Right lobe of liver (tissue), 6 donors: ENCODE data around the gene LYPLAL1. TPM values are rescaled to one million over a fixed set of nuclear protein-coding genes. Genes with fewer than 3 reads are reported as not detected.
A peak's percentile ranks its signal among the peaks of the same experiment; 100 is the strongest.

ENCODE experiments used
- ATAC-seq, 4 donors: fragments of 200-7000 bp; cut with Tn5 transposase; one replicate each; pipeline ENCODE4 v1.9.1; 2020; ENCODE audit warnings: mild to moderate bottlenecking in 4 of 4, moderate library complexity in 4 of 4
- DNase-seq, 3 donors: peaks; one replicate each; pipeline ENCODE4 v3.0.0-alpha.2; 2020
- H3K27ac ChIP-seq, 3 donors: fragments of 200-600 bp; one replicate each; pipeline ENCODE4 v1.8.0; 2022
- H3K27me3 ChIP-seq, 2 donors: fragments of 200-600 bp; one replicate each; pipeline ENCODE4 v1.8.0; 2022
- H3K36me3 ChIP-seq, 4 donors: fragments of 200-600 bp; sonication (generic) in 1 of 4; one replicate each; pipeline versions ENCODE4 v1.5.1 to v1.8.0; 2017 to 2022; ENCODE audit warnings: control low read depth in 1 of 4
- H3K4me1 ChIP-seq, 4 donors: fragments of 200-600 bp; sonication (generic) in 1 of 4; one replicate each; pipeline versions ENCODE4 v1.5.1 to v1.8.0; 2017 to 2022; ENCODE audit warnings: control low read depth in 1 of 4
- H3K4me3 ChIP-seq, 3 donors: fragments of 200-600 bp; one replicate each; pipeline ENCODE4 v1.8.0; 2022
- H3K9me3 ChIP-seq, 4 donors: fragments of 200-600 bp; sonication (generic) in 1 of 4; one replicate each; pipeline versions ENCODE4 v1.5.1 to v1.8.0; 2017 to 2022; ENCODE audit warnings: control low read depth in 1 of 4
- POLR2A ChIP-seq: fragments of 450-650 bp; IDR thresholded peaks from one replicate; pipeline ENCODE4 v1.6.1; 2017; ENCODE audit warnings: antibody characterized with exemption, mild to moderate bottlenecking
- WGBS: methylation state at CpG from one replicate; pipeline ENCODE4 v1.1.6; 2018; ENCODE audit warnings: low coverage, low lambda C conversion rate; ENCODE audit not compliant: insufficient coverage; ENCODE audit errors: missing lambda C conversion rate; 5-methylcytosine and 5-hydroxymethylcytosine counted together
- intact Hi-C, 2 donors: fragments of 100-400 bp; cut with DNase I; formaldehyde crosslinking; loops; one replicate each; pipeline versions ENCODE4 v1.11.2 to v1.14.1; 2022
- total RNA-seq, 6 experiments: library from RNA; depleted of rRNA in 2 of 6; stranded (reverse); fragments of >200 nt in 2 of 6; fragmentation: NEBNext Ultra II Directional in 3 of 6; extraction: Animal tissue kit (Norgen Biotek cat#: 25700) in 3 of 6; gene quantifications; one replicate each; pipeline versions ENCODE4 v1.1.0 to v1.2.4, GENCODE V29; 2016 to 2023
- TF ChIP-seq, protein P1 (sequence below), 4 donors: fragments of 200-600 bp in 3 of 4; fragments of 450-650 bp in 1 of 4; IDR thresholded peaks; one replicate each; pipeline versions ENCODE4 v1.5.1 to v1.8.0; 2016 to 2022; ENCODE audit warnings: antibody characterized with exemption in 4 of 4, mild to moderate bottlenecking in 2 of 4
- donor health status: DM: no; HTN: yes; CAD: no.
- donor health status: DM: no; HTN: no; CAD: no.
- donor health status: DM: no; HTN: no; CAD: no.
- donor health status: DM: no; HTN: yes; CAD: no.
- donor health status: DM: no; HTN: yes; CAD: no.

Gene LYPLAL1
- total RNA-seq, 6 experiments from 2014 or later, result 16.5 to 33.6 (median 22.2) TPM

DNA sequence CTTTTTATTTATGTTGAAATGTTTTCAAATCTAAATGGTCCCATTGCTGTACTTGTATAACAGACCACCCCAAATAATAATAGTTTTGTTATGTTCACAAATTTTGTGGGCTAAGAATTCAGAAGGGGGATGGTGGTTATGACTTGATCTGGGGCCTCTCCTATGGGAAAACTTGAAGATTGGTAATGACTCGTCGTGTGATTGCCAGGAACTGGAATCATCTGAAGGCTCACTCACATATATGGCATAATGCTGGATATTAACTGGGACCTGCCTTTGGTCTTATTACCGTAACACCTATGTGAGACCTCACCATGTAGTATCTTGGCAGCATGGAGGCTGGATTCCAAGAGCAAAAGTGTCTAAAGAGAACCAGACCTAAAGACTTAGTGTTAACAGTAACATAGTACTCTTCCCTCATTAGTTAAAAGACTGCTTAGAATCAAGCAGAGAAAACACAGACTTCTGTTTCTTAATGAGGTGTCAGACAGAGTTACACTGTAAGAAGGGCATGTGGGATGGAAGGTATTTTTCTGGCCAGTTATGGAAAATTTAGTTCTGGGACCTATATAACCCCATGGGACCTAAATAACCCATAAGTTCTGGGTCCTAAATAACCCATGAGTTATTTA is 11.9 kb downstream of the LYPLAL1 start:
- Histone ChIP-seq H3K9me3 (no peaks in the 10 kb centered on the region), H3K4me3 (no peak overlapping the region), H3K27ac (no peak overlapping the region), H3K27me3 (no peaks in the 10 kb centered on the region), H3K4me1 (peaks cover 0 to 39% (median 8%) of the 10 kb centered on the region in 4 donors), H3K36me3 (no peaks in the 10 kb centered on the region)
- TF ChIP-seq, protein P1, sequence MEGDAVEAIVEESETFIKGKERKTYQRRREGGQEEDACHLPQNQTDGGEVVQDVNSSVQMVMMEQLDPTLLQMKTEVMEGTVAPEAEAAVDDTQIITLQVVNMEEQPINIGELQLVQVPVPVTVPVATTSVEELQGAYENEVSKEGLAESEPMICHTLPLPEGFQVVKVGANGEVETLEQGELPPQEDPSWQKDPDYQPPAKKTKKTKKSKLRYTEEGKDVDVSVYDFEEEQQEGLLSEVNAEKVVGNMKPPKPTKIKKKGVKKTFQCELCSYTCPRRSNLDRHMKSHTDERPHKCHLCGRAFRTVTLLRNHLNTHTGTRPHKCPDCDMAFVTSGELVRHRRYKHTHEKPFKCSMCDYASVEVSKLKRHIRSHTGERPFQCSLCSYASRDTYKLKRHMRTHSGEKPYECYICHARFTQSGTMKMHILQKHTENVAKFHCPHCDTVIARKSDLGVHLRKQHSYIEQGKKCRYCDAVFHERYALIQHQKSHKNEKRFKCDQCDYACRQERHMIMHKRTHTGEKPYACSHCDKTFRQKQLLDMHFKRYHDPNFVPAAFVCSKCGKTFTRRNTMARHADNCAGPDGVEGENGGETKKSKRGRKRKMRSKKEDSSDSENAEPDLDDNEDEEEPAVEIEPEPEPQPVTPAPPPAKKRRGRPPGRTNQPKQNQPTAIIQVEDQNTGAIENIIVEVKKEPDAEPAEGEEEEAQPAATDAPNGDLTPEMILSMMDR (IDR thresholded peaks at IDR 0.05), result no peak
- TF ChIP-seq POLR2A, result no peak
- 100% methylated on average over 2 of the region's 3 CpGs for WGBS
- no peak for ATAC-seq
- DNase-seq, result no peak
- intact Hi-C loops, result no loop called here

DNA sequence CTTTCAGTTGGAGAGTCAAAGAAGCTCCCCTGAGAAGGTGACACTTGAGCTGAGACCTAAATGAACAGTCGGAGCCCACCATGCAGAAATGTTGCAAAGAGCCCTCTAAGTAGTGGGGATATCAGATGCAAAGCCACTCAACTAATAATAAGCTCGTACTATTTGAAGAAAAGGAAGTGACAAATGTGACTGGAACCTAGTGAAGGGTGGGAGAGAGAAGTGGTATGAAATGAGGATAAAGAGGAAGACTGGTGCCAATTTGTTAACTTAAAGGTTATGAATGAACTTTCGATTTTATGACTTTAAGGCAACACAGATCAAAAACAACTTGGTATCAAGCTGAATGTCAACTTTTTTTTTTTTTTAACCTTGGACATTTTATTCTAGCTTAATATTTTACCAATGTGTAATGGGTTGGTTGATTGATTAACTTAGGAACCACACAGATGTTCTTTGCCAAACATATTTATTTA is 14.7 kb downstream of the LYPLAL1 start:
- H3K4me1 ChIP-seq, result peaks cover 0 to 32% (median 8%) of the 10 kb centered on the region in 4 donors
- H3K27ac ChIP-seq, result peak overlapping the region; percentile 81 to 85 (median 85)
- TF ChIP-seq, protein P1 (IDR thresholded peaks at IDR 0.05), result no peak
- no peak for TF ChIP-seq POLR2A
- DNase-seq, result no peak
- intact Hi-C loops, result no loop called here
- H3K36me3 ChIP-seq, result no peaks in the 10 kb centered on the region
- H3K27me3 ChIP-seq, result no peaks in the 10 kb centered on the region
- peak overlapping the region in 2 of 3 donors; percentile 10 to 14 for H3K4me3 ChIP-seq
- no peaks in the 10 kb centered on the region for H3K9me3 ChIP-seq
- ATAC-seq, result peak; percentile 75 to 90 (median 78)
- WGBS, result 17% methylated on average over 3 of the region's 3 CpGs

DNA sequence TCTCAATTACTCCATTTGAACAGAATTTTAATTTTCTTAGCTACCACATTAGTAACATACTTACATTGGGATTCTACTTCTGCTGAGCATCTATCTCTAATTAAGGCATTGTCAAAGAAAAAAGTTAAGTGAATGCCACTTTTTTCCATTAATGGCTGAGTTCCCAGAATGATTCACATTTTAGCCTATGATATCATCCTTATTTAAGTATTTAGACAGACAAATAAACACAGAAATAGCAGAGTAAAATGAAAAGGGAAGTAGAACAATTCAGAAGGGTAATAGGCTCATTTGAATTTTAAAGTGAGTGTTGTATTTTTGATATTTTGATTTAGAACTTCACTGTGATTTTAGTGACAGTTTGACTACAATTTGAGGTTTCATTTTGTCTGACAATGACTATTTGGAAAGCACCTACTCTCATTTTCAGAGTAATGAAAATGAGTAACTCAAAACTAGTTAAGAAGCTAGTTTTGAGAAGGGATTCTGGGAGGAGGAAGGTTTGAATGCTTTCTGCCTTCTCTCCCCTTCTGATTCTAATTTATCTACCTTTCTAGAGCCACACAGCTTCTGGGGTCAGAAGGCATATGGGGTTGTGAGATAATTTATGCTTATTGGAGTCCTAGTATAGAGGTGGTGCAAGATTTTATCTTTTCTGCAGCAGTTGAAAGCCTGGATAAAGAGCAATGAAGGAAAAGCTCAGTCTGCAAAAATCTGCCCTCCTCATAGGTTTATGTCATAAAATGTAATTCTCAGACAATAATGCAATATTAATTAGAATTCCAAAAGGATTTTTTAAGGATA is 15.5 kb downstream of the LYPLAL1 start:
- peak overlapping the region; percentile 81 to 85 (median 85) for H3K27ac ChIP-seq
- intact Hi-C loops, result no loop called here
- peak; percentile 66 to 84 (median 72) for ATAC-seq
- no peaks in the 10 kb centered on the region for H3K36me3 ChIP-seq
- H3K27me3 ChIP-seq, result no peaks in the 10 kb centered on the region
- TF ChIP-seq, protein P1 (IDR thresholded peaks at IDR 0.05), result no peak
- no peak for TF ChIP-seq POLR2A
- H3K4me3 ChIP-seq, result peak overlapping the region in 1 of 3 donors; percentile 1
- no peak for DNase-seq
- H3K4me1 ChIP-seq, result peaks cover 0 to 27% (median 8%) of the 10 kb centered on the region in 4 donors
- H3K9me3 ChIP-seq, result no peaks in the 10 kb centered on the region

DNA sequence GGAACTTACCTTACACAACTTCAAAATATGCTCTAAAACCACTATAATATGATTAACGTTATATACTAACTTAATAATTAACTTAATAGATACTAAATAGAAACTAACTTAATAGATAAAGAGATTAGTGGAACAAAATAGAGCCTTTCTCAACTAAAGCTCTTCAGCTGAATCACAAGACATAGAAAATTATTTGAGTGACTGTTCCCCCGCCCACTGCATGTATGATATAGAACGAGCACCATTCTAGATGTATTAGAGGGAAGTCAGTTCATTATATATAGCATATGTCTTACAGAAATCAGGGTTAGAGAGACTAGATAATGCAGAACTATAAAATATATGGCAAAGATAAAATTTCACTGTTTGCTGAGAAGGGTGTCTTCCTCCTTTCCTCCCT is 16.3 kb downstream of the LYPLAL1 start:
- no peak for ATAC-seq
- WGBS, result 68% methylated on average over 3 of the region's 3 CpGs

More for the DNA sequence above, 16.3 kb downstream of the LYPLAL1 start:
- Histone ChIP-seq H3K36me3 (no peaks in the 10 kb centered on the region), H3K4me1 (peaks cover 0 to 27% (median 8%) of the 10 kb centered on the region in 4 donors), H3K9me3 (no peaks in the 10 kb centered on the region), H3K27me3 (no peaks in the 10 kb centered on the region), H3K27ac (peak overlapping the region; percentile 81 to 85 (median 85)), H3K4me3 (no peak overlapping the region)
- TF ChIP-seq, protein P1 (IDR thresholded peaks at IDR 0.05), result no peak
- no peak for TF ChIP-seq POLR2A
- no peak for DNase-seq
- intact Hi-C loops, result no loop called here
